ENCODE results near the gene GNS.
"Not testable (repeated sequence)": the region's sequence is repeated elsewhere in the genome, so short reads cannot be mapped to it uniquely, and the experiment has no call there.

Gene GNS

DNA sequence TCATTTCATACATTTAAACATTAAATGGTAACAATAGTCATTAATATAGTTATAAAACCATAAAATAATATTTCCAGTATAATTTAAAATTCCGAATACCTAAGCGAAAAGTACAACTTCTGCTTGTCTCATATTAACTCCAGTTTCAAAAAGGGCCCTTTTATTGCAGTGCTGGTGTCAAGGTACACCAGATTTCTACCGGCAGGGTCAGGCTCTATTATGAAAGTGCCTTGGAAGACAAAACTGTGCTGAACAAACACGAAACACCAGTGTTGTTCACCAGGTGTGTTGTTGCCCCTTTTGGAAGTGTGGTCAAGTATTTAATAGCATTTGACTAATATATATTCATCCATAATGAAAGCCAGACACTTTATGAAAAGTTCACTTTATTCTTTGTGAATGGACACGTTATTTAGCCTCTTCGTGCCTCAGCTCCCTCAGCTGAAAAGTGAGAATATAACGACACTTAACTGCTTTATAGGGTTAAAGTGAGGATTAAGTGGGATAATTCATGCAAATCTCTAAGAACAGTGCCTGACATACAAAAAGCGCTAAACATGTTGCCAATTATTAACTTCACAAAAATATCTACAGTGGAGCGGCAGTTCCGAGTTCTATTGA, 20.3 kb upstream of the GNS start:
- no peak for DNase-seq

DNA sequence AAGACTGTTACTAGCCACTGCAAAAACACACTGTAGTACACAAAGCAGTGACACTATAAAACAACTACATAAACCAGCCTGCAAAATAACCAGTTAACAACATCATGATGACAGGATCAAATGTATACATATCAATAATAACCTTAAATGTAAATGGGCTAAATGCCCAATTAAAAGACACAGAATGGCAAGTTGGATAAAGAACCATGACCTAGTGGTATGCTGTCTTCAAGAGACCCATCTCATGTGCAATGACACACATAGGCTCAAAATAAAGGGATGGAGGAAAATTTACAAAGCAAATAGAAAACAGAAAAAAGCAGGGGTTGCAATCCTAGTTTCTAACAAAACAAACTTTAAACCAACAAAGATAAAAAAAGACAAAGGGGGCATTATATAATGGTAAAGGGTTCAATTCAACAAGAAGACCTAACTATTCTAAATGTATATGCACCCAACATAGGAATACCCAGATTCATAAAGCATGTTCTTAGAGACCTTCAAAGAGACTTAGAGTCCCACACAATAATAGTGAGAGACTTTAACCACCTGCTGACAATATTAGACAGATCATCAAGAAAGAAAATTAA, 16.0 kb upstream of the GNS start:
- not testable (repeated sequence) for DNase-seq

DNA sequence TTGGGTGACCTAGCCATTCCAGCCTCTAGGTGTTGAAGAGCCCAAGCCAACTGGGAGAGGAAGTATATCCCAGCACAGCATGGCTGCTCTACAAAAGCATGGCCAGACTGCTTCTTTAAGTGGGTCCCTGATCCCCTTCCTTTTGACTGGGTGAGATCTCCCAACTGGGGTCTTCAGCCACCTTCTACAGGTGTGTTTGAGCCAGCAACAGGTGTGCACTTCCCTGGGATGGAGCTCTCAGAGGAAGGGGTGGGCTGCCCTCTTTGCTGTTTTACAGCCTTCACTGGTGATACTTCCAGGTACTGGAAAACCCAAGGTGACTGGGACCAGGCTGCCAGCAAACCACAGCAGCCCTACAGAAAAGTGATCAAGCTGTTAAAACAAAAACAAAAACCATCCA, 14.2 kb upstream of the GNS start:
- DNase-seq, result no peak

DNA sequence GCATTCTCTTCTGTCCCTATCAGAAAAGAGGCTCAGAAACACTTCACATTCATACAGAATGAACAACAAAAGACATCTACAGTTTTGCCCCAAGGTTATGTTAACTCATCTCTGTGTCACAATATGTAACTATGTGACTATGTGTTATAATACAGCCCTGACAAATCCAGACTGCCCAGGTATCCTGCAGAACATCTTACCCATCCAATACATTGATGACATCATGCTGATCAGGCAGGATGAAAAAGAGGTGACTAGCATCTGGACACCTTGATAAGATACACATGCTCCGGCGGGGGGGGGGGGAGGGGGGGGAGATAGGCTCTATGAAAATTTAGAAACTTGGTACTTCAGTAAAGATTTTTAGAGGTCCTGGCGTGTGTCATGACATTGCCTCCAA, 8.3 kb upstream of the GNS start:
- no peak for DNase-seq

DNA sequence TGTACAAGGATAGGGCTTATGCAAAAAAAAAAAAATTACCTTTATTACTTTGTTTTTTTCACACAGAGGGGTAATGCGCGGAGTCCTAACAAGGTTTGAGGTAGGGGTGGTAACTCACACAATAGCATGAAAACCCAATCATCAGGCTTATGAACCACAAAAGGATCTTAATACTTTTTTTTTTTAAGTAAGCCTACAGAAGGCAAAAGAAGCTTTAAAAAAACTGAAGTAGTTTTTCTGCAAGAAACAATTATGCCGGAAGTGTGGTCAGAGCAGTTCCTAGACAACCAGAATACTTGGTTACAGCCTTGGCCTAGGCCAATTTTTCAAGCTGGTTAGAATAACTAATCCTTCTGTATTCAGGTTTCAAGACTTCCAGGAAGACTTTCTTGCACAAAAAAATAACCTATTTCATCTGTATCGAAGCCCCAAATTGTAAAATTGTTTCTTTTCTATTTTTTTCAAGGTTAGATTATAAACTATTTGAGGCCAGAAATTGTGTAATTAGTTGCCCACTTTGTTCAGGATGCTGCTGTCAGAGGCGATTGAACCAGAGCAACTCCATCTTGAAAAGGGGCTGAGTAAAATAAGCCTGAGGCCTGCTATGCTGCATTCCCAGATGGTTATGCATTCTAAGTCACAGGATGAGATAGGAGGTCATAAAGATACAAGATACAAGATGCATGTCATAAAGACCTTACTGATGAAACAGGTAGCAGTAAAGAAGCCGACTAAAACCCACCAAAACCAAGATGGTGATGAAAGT, 1.8 kb upstream of the GNS start:
- DNase-seq, result no peak

DNA sequence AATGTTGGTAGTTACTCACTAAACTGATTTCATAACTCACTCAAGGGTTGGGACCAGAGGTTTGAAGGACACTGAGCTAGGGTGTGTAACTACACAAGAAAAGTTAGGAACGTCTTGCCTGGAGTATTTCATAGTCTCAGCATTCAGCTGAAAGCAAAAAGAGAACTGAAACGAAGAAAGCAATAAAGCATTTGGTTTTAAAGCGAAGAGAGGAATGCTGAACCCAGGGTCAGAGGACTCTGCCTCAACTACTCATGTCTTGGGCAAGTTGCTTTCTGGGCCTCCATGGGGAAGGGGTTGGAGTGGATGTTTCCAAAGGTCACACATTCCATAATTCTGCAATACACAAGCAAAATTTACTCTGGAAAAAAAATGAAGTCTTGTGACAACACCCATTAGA, 1.4 kb downstream of the GNS start:
- DNase-seq, result no peak

DNA sequence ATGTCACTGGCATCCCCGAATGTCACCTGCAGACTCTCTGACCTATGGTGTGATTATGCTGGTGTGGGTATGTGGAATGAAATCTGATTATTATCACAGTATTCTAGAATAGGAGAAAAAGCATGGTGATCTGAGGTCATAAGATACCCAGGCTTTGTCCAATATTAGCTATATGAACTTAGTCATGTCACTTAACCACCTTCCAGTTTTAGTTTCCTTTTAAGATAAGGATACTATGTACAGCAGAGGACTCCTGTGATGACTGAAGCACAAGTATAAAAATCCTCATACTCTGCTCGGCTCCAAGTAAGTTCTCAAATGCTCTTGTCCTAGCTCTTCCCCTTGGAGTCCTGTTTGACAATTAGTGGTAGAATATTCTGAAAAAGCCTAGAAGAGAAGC, 2.8 kb downstream of the GNS start:
- no peak for DNase-seq

DNA sequence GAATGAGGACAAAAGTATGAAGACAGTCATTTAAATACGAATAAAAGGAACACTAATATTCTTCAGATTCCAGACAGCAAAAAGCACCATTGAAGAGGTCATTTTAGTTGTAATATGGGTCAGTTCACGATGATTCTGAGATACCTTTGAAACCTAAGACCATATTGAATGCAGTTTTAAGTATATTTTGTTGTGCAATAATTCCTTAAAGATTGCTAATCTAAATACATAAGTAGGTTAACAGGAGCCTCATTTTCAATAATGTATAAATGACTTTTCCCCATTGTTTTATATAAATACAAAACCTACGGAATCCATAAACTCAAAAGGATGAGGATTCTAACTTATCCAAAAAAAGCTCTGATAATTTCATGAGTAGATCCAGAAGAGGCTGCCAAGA, 5.8 kb downstream of the GNS start:
- DNase-seq, result no peak

DNA sequence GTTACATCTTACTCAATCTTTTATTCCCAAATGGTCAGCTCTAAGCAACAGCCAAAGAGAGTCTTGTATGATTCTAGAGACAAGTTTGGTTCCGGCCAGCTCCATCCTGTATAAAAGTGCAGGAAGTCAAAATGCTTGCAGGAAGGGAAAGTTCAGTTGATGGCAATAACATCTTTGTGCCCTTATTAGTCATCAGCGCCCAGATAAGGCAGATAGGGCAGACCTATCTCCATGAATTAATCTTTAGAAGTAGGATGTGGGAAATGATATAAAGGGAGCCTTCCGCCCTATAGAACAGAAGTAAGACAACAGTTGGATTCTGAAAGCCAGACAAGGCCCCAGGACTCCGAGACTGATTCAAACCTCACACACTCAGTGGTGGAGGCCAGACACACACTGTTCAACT, 6.4 kb downstream of the GNS start:
- DNase-seq, result no peak

DNA sequence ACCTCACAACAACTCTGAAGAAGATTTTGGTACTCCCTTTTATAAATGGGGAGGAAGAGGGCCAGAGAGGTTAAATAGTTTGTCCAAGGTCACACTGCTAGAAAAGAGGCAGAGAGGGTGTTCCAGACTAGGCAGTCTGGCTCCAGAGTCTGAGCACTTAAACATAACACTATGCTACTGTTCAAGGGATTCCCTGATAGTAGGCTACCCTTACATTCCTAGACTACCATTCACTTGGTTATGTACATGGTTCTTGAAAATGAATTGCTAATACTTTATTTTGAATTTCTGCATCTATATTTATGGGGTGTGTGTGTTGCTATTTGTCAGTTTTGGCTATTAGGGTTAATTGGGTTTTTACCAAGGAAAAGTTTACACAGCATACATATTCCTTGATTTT, 7.2 kb downstream of the GNS start:
- no peak for DNase-seq

DNA sequence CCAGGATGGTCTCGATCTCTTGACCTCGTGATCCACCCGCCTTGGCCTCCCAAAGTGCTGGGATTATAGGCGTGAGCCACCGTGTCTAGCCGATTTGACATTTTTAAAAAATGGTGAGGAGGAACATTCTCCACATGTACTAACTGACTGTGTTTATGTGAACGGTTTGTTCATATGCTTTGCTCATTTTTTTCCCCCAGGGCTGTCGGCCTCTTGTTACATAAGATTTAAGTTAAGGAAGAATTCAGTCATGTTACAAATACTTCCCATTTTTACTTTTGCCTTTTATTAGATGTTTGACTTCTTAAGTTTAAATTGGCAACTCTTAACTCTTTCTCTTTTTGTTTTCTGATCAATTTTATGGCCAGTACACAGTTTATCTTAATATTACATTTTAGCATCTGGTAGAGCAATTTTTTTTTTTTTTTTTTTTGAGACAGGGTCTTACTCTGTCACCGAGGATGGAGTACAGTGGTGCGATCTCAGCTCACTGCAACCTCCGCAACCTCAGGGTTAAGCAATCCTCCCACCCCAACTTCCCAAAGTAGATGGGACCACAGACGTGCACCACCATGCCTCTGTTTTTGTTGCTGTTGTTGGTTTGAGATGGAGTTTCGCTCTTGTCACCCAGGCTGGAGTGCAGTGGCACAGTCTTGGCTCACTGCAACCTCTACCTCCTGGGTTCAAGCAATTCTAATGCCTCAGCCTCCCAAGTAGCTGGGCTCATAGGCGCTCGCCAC, 9.6 kb downstream of the GNS start:
- no peak for DNase-seq

DNA sequence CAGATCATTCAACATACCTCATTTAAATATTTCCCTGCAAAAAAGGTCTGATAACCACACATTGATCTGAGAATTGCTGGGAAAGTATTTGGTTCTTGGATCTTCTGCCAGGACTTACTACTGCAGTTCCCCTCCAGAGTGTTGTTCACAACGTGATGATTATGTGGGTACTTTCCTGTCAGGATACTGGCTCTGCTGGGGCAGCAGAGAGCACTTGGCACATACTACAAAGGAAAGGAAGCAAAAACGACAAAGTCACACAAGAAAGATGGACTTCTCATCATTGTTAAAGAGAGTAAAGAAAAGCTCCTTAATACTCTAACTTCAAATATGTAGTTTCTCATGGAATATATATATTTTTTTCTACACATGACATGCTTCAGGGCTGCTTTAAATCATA, 11.5 kb downstream of the GNS start:
- no peak for DNase-seq

DNA sequence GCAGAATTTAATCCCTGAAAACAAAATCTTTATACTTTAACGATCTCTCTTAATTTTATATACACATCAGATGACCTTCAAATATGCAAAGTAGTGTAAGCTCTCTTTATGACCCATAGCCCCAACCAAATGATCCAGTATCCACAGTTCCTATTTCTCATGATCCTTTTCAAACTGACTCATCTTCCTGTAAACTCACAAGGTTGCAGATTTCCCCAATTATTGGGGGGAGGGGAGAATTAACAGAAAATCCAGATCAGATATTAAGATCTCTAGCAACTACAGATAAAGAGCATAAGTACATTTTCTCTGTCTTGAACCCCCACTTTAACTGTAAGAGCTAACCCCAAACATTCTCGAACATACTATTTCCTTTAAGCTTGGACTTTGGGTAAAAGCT, 12.5 kb downstream of the GNS start:
- DNase-seq, result no peak

DNA sequence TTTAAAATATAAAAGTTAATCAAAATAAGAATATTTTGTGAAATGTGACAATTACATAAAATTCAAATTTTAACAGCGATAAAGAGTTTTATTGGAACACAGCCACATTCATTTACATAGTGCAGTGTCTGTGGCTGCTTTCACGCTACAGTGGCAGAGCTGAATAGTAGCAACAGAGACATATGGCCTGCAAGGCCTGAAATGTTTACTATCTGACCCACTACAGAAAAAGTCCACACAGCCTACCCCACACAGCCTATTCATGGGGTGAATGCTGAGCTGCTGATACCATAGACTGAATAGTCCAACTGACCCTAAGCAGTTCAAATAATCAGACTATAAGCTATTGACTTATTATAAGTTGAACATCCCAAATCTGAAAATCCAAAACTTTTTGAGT, 13.2 kb downstream of the GNS start:
- DNase-seq, result no peak

DNA sequence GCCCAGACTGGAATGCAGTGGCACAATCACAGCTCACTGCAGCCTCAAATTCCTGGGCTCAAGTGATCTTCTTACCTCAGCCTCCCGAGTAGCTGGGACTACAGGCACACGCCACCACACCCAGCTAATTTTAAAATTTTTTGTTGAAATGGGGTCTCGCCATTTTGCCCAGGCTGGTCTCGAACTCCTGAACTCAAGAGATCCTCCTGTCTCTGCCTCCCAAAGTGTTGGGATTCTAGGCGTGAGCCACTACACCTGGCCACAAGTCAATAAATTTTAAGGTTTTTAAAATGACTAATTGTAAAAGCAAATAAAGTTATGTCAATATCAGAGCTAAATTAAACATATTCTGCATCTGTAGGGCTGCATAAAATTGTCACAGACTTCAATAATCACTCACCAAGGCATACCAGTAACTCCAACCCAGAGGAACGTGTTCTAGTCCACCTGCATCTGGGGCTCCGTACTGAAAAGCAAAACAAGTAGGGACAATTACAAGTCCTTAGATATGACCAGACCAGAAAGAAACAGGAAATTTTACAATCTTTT, 13.9 kb downstream of the GNS start:
- DNase-seq, result no peak

DNA sequence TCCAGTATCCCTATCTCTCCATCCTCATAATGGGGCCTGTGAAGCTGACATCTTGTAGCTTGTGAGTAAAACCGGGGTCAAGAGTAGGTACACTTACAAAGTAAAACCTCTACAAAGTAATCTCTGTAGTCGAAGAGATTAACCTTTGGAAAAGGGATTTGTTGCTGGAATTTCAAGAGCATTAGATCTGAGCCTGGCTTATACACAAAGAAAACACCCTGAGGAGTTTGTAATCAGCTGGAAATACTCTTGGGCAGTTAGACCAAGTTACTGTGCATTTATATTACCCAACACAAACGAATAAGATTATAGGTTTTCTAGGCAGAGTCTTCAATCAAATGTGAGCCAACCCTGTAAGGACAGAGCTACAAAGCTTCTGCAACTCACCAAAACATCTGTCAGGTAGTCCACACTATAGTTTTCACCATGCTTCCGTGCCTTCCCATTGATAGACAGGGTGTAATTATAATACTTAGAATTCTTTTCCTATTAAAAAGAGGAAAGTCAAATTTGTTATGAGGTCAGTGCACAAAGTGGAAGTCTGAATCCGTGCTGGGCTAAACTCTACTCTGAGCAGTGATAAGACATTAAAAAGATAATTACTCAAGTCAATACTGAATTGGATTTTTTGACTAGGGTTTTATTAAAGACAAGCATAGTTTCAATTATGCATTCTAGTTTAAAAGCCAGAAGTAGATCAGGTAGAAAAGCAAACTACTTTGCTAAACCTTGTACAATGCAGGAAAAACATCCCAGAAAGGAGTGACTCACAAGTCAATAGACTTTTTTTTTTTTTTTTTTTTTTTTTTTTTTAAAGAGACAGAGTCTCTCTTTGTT, 14.6 kb downstream of the GNS start:
- no peak for DNase-seq

DNA sequence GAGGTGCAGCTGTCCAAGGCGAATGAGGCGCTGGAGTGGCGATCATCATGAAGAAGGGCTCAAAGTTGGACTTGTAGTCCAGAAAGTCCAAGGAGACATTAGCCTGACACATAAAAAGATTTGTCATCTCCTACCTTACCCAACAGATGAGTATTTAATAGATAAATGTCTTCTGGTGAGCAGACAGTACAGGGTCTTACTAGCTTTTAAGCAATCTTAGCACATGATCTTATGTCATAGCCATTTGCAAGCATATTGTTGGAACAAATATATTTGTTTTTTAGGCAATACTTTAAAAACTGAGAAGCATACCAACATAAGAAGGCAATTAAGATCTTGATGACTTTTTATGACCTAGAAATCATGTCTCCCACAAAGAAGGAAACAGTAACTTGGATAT, 16.0 kb downstream of the GNS start:
- DNase-seq, result no peak

DNA sequence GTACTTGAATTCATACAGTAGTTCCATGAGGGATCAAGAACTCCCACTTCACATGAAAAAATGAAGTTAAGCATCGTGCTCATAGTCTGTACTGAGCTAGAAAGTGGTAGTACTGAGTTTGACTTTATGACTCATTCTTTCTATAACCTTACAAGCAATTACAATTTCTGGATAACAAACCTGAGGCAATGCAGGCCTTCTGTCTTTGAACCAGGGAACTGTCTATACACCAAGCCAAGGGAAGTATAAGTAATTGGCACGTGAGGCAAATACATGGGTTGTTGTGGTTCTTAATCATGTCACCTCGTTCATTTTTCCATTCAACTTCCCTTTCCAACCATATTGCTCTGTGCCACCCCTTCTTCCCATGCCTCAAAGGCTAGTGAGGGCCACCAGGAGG, 16.8 kb downstream of the GNS start:
- DNase-seq, result no peak

DNA sequence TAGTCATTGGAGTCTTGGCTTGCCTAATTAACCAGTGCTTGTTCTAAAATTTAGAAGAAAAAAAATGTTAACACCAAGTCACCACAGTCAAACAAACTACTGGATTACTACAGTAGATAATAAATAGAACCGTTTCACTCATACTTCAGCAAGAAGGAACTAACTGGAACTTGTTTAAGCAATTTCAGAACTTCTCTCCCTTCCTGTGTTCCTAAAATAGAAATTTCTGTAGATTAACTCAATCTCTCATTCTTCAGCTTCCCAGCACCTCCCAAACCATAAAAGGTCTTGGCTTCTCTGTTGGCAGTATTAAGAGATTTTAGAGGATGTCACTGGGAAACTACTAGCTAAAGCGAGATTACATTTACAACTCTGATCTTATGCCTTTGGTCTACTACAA, 18.6 kb downstream of the GNS start:
- DNase-seq, result no peak

DNA sequence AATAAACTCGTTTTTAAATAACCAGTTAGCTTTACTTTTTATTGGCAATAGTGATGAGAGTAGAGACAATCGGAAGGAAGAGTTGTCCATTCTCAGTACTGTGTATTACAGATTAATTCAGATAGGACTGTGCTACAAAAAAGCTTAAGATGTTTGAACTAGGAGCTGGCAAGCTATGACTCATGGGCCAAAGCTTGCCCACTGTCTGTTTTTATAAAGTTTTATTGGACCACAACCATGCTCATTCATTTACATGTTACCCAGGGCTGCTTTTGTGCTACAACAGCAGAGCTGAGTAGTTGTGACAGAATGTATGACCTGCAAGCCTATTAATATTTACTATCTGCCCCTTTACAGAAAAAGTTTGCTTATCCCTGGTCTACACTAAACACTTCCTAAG, 19.4 kb downstream of the GNS start:
- DNase-seq, result no peak

DNA sequence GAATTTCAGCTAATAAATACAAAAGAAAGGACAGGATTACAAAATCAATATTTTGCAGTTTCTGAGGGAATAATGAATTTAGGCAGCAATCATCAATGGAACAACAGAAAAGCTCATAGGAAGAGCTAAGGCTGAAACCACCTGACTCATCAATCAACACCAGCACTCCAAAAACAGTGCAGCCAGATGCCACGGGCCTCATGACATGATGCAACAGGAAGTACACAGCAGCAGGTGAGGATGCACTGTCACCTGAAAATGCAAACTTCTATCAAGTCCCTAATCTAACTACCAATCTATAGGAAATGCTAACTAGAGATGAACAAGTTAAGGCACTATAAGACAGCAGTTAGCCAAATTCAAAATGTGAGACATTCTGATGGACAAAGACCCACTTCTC, 21.7 kb downstream of the GNS start:
- DNase-seq, result no peak

DNA sequence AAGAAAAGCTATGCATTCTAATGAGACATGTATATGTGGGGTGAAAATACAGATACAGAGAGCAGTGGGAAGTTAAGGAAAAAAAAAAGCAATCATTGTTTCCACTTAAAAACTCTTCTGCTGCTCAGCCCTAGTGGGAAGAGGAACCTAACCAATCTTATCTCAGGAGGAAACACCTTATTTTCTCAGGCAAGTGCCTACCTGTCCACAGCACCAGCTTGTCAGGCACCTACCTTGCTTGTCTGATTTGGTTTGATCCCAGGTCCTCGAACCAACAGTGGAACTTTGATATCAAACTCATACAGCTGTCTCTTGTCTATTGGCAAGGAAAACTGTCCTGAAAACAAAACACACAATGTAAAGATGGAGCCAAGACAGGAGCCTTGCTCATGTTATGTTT, 22.4 kb downstream of the GNS start:
- DNase-seq, result no peak

DNA sequence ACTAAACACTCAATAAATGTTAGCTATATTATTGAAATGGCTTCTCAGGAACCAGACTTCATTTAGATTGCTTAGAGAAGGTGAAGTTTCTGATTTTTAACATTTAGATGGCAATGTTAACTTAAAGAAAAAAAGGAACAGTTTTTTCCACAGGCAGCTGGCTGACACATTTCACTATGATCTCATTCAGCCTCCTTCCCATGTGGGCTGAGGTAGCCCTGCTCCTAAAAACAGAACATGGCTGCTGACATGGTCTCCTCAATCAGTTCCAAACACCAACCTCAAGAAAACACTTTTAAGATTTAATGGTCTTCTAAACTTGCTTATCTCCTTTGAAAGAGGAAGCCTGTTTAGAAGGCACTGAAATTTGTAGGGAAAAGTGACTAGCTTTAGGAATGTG, 23.8 kb downstream of the GNS start:
- DNase-seq, result no peak

Measured in right hindlimb (tissue), 1 donor.